SK-N-SH (cell line): ENCODE results near the gene IMMT.

ENCODE experiments used
- EP300 ChIP-seq, 2 experiments: IDR thresholded peaks; 2 replicates each; pipeline versions ENCODE4 v1.4.0 to v1.6.1; 2012; ENCODE audit warnings: borderline replicate concordance in 1 of 2, low read depth in 1 of 2, low read length in 1 of 2
- EZH2phosphoT487 ChIP-seq: fragments of 200-600 bp; sonication (generic); IDR thresholded peaks from 2 replicates; pipeline ENCODE4 v1.6.1; 2017; ENCODE audit warnings: low read depth, mixed run types, mild to moderate bottlenecking, antibody characterized with exemption, moderate library complexity, borderline replicate concordance
- FOXJ3 ChIP-seq: sonication (generic); formaldehyde crosslinking; IDR thresholded peaks from 2 replicates; pipeline ENCODE4 v1.5.1; 2020; ENCODE audit warnings: mild to moderate bottlenecking, missing genetic modification reagents
- FOXM1 ChIP-seq: IDR thresholded peaks from 2 replicates; pipeline ENCODE4 v1.4.0; 2012; ENCODE audit warnings: low read depth, mild to moderate bottlenecking
- MEF2A ChIP-seq: IDR thresholded peaks from 2 replicates; pipeline ENCODE4 v1.4.0; 2012; ENCODE audit warnings: low read depth, borderline replicate concordance
- POLR2AphosphoS5 ChIP-seq: IDR thresholded peaks from 2 replicates; pipeline ENCODE4 v1.6.1; 2012; ENCODE audit warnings: low read depth, low read length
- RCOR1 ChIP-seq: fragments of 150-350 bp; IDR thresholded peaks from 2 replicates; pipeline ENCODE4 v1.6.1; 2017; ENCODE audit warnings: antibody characterized with exemption, low read length
- SMC3 ChIP-seq: IDR thresholded peaks from 2 replicates; pipeline ENCODE4 v1.6.1; 2012; ENCODE audit warnings: low read depth, low read length, improper control_type of control experiment
- TAF1 ChIP-seq: IDR thresholded peaks from 2 replicates; pipeline ENCODE4 v1.6.1; 2012; ENCODE audit warnings: low read depth, mild to moderate bottlenecking, low read length, moderate library complexity, borderline replicate concordance
- TF ChIP-seq, protein P1 (sequence below): fragments of 200-600 bp; sonication (generic); IDR thresholded peaks from 2 replicates; pipeline ENCODE4 v1.6.1; 2017; ENCODE audit warnings: antibody characterized with exemption, mild to moderate bottlenecking, moderate library complexity
- TF ChIP-seq, protein P2 (sequence below): IDR thresholded peaks from 2 replicates; pipeline ENCODE4 v1.6.1; 2012; ENCODE audit warnings: mild to moderate bottlenecking, low read depth, low read length, moderate library complexity

DNA sequence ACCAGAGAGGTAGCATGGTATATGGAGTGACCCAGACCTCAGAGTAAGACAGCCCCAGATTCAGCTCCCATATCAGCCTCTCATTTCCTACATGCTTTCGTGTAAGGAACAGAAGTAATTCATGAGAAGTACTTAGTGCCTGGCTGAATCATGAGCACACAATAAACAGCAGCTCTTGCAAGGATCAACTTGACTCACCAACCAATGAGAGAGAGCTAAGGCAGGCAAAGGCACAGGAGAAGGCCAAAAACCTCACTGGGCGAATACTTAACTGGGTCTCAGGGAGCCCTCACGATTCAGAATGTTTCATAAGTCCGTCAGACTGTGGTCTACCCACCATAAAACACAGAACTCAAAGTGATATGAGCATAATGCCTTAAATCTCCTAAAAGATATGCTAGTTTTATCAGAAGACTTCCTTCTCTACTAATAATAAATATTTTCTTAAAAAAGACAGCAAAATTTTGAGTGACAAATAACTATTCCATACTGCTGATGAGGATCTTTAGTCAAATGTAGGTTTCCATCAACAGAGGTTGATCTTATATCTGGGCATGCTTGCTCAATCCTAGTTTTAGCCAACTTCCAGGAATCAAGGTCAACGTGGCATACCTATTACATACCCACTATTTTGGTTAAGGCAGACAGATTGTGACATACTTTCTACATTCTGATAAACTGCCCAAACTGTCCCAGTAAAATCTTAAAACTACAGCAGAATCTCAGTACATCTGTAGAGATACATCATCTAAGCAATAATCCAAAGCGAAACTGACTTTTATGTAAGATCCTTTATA is 34.9 kb downstream of the IMMT start:
- TF ChIP-seq, protein P1, sequence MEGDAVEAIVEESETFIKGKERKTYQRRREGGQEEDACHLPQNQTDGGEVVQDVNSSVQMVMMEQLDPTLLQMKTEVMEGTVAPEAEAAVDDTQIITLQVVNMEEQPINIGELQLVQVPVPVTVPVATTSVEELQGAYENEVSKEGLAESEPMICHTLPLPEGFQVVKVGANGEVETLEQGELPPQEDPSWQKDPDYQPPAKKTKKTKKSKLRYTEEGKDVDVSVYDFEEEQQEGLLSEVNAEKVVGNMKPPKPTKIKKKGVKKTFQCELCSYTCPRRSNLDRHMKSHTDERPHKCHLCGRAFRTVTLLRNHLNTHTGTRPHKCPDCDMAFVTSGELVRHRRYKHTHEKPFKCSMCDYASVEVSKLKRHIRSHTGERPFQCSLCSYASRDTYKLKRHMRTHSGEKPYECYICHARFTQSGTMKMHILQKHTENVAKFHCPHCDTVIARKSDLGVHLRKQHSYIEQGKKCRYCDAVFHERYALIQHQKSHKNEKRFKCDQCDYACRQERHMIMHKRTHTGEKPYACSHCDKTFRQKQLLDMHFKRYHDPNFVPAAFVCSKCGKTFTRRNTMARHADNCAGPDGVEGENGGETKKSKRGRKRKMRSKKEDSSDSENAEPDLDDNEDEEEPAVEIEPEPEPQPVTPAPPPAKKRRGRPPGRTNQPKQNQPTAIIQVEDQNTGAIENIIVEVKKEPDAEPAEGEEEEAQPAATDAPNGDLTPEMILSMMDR = no peak
- TF ChIP-seq FOXM1 (no peak), RCOR1 (no peak), FOXJ3 (no peak), EZH2phosphoT487 (no peak), POLR2AphosphoS5 (no peak), TAF1 (no peak), SMC3 (no peak), MEF2A (no peak), EP300 (IDR thresholded peaks at IDR 0.05; ENCODE audit: borderline replicate concordance in 1 of 2, low read depth in 1 of 2, low read length in 1 of 2) (no peak)
- TF ChIP-seq, protein P2, sequence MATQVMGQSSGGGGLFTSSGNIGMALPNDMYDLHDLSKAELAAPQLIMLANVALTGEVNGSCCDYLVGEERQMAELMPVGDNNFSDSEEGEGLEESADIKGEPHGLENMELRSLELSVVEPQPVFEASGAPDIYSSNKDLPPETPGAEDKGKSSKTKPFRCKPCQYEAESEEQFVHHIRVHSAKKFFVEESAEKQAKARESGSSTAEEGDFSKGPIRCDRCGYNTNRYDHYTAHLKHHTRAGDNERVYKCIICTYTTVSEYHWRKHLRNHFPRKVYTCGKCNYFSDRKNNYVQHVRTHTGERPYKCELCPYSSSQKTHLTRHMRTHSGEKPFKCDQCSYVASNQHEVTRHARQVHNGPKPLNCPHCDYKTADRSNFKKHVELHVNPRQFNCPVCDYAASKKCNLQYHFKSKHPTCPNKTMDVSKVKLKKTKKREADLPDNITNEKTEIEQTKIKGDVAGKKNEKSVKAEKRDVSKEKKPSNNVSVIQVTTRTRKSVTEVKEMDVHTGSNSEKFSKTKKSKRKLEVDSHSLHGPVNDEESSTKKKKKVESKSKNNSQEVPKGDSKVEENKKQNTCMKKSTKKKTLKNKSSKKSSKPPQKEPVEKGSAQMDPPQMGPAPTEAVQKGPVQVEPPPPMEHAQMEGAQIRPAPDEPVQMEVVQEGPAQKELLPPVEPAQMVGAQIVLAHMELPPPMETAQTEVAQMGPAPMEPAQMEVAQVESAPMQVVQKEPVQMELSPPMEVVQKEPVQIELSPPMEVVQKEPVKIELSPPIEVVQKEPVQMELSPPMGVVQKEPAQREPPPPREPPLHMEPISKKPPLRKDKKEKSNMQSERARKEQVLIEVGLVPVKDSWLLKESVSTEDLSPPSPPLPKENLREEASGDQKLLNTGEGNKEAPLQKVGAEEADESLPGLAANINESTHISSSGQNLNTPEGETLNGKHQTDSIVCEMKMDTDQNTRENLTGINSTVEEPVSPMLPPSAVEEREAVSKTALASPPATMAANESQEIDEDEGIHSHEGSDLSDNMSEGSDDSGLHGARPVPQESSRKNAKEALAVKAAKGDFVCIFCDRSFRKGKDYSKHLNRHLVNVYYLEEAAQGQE = no peak
